ENCODE results near the gene AGER.
"Not testable (repeated sequence)": the region's sequence is repeated elsewhere in the genome, so short reads cannot be mapped to it uniquely, and the experiment has no call there.

The AGER gene

DNA sequence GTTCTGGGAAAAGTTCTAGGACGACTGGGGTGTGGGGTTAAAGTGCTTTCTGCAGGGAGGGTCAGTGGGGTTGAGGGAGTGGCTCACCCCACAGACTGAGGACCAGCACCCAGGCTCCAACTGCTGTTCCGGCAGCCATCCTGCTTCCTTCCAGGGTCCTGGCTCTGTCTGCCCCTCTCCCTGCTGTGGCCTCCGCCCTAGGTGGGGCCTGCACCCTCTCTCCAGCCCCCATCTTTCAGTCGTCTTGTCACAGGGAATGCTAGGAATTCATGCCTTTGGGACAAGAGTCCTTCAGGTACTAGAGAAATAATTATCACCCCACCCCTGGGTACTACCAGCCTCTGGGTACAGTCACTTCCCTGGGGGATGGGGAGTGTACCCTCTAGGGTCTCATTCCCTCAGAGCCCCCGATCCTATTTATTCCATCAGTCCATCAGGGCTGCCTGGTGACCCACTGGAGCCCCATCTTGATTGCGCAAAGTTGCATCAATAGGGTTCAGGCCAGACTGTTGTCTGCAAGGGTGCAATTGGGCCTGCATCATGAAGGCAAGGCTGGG lies at the start of gene AGER:
AGER (minus strand) TSS at position 170 of the 557 bp plus-strand sequence; CDS start at position 139, 31 bp downstream.
- no peak for DNase-seq (ENCODE audit: low read depth)

DNA sequence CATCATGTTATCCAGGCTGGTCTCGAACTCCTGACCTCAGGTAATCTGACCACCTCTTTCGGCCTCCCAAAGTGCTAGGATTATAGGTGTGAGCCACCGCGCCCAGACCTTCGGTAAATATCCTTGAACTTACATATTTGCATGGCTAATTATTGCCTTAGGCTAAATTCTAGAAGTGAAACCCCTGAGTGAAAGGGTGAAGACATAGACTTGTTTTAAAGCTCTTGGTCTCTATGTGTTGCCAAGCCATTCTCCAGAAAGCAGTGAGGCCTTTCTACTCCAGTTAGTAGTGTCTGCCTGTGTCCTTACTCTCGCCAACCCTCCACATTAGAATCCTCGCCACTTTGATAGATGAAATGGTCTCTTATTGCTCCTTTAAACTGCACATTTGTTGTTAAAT lies 42.4 kb upstream of the AGER start:
- no peak for DNase-seq (ENCODE audit: low read depth)

DNA sequence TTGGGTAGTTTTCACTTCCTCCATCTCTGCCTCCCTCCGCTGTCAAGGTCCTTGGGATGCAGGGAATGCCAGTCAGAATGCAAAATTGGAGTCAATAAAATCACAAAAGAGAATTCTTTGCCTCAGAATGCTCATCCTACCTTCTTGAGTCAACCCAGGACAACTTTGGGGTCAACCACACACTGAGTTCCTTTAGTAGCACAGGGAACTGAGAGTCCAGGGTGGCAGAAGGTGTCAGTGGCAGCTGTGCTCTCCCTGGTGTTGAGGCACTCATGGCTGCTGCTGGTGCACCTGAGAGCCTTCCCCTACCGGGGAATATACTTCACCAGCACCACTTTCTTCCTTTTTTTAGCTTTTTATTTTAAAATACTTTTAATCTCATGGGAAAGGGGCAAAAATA lies 40.6 kb upstream of the AGER start:
- no peak for DNase-seq (ENCODE audit: low read depth)

DNA sequence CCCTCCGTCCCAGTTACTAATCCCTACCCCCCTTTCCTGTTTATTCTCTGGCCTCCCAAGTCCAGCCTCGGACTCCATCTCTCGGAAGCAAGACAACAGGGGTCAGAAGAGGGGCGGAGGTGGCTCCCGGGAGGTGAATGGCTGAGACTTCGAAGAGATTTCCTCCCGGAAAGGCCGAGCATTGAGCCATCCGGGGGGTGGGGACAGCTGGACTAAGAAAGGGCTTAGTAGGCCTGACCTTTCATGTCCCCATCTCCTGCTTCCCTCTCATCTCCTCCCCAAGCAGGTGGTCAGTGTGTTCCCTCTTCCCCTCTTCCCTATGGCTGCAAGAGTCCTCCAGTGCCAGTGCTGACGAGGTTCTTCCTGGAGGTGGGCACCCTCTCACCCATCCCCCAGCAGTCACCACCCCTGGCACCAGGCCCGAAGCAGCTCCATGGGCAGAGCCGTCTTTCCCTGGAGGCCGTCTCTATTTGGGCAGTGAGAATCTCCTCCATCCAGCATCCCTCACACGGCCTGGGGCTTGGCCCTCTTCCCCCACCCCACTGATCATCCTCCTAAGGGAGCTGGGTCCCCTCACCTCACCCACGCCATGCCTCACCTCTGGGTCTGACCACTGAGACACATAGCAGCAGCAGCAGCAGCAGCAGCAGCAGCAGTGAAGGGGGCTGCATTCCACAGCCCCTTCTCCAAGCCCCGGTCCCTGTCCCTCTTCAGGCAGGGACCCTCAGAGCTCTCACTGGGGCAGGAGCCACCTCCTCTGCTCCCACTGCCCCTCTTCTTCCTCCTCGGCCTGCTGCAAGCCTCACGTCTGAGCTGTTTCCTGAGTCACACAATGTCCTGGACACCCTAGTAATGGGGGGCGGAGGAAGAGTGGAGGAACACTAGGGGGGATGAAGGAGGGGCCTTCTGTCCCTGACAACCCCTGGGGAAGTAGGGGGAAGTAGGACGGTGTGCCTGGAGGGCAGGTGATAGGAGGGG lies 39.5 kb upstream of the AGER start, which contains the start of gene NOTCH4:
NOTCH4 (minus strand) TSS at position 810 of the 978 bp plus-strand sequence; CDS start at position 671, 139 bp downstream.
- no peak for DNase-seq (ENCODE audit: low read depth)

DNA sequence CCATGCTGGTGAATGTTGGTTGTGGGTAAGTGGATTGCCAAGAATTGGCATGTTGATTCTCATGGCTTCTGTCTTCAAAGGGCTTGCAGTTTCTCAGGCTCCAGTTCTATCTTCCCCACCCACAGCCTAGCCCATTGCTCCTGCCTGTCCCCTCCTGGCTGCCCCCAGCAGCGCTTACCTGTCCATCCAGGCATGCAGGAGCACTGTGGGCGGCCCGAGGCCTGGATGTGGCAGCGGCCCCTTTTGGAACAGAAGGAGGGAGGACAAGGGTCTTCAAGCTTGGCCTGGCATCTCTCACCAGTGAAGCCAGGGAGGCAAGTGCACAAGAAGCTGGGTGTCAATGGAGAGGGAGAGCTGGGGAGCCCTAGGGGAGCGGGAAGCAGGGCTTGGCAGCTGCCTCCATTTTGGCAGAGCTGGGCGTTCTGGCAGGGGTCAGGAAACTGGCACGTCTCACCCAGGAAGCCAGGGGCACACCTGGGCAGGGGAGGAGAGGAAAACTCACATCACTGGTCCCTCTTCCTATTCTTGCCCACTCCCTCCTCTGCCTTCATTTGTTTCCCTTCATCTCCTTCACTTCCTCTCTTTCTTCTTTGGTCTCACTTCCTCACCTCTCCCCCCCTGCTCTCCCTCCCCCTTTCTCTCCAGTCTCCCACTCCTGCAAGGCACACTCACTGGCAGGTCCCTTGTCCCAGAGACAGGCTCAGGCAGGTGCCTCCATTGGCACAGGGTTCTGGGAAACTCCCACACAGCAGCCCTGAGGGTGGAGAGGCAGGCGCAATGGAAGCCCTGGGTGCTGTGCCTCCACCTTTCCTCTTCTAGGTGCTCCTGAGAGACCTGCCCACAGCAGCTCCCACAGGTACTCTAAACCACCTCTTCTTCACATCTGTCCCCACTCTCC lies 38.5 kb upstream of the AGER start:
- no peak for DNase-seq (ENCODE audit: low read depth)

DNA sequence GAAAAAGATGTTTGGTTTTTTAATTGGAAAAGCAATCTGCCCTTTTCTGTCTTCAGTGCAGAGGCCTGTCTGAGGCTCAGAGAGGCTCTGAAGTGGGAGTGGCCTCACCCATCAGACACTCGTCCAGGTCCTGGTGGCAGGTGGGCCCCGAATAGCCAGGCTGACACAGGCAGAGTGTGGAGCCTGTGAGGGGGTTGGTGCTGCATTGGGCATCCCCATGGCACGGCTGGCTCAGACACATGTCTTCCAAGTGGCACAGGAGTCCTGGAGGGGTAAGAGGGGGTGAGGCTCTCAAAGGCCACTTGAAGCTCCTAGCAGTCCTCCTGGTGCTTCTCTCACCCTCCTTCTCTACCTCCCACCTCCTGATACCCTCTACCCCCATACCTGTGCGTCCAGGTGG lies 36.0 kb upstream of the AGER start:
- no peak for DNase-seq (ENCODE audit: low read depth)

DNA sequence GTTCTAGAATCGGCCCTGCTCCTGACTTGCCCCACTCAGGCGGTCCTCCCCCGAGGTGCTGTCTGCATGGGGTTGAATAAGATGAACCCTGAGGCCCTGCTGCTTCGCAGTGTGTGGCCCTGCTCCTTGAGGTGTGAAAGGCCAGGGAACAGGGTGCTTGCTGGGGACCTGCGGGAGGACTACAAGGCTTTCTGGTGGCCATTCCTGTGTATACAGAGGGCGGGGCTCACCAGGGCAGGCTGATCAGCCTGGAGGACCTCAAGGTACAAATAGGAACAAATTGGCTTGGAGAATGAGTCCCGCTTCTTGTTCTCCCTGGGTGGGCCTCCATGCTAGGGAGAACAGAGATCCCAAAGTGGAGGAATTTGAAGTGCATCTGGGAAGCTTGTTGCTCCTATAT lies 34.1 kb upstream of the AGER start:
- no peak for DNase-seq (ENCODE audit: low read depth)

DNA sequence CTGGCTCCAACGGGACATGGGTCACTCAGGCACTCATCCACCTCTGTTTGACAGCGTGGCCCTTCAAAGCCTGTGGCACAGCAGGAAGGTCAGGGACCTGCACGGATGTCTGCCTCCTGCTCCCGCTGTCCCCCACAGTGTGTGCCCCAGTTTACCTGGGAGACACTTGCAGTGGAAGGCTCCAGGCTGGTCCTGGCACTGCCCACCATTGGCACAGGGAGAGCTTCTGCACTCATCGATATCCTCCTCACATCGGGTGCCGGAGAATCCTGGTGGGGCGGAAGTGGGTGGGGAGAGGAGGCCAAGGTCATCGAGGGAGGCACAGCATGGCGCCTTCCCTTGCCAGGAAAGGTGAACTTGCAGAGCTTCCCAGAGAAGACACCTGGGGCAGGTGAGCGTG lies 32.9 kb upstream of the AGER start:
- DNase-seq (ENCODE audit: low read depth): no peak

DNA sequence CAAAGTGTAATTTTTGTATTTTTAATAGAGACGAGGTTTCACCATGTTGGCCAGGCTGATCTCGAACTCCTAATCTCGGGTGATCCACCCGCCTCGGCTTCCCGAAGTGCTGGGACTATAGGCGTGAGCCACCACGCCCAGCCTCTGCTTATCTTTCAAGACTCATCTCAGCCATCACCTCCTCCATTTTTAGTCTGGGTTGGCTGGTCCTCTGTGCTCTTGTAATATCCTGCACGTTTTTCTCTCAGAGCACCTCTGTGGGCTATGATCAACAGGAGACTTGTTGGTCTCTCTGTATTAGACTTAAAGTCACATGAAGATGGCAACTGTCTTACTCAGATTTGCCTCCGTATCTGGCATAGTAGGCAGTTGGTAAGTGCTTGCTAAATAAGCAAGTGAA lies 32.2 kb upstream of the AGER start:
- no peak for DNase-seq (ENCODE audit: low read depth)

DNA sequence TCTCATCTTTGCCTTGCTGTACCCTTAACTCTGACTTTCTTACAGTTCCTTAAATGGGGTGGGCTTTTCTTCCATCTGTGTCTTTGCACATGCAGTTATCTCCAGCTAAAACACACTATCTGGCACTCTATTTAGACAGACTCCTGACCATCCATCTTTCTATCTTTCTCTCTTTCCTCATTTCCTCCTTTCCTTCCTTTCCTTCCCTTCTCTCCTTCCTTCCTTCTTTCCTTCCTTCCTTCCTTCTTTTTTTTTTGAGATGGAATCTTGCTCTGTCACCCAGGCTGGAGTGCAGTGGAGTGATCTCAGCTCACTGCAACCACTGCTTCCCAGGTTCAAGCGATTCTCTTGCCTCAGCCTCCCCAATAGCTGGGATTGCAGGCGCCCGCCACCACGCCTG lies 31.6 kb upstream of the AGER start:
- DNase-seq (ENCODE audit: low read depth): no peak

DNA sequence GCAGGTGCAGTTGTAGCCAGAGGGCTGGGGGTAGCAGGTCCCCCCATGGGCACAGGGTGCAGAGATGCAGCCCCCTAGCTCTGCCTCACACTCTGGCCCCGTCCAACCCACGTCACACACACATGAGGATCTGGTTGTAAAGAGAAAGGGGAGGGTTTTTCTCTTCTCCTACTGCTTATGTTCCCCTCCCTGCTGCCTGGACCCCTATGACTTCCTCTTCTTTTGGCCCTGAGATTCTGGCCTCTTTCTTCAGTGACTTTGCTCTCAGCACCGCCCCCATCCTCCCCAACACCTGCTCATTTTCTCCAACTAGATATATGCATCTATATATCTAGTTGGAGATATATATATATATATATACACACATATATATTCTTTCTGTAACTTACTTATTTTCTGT lies 30.1 kb upstream of the AGER start:
- DNase-seq (ENCODE audit: low read depth): no peak

DNA sequence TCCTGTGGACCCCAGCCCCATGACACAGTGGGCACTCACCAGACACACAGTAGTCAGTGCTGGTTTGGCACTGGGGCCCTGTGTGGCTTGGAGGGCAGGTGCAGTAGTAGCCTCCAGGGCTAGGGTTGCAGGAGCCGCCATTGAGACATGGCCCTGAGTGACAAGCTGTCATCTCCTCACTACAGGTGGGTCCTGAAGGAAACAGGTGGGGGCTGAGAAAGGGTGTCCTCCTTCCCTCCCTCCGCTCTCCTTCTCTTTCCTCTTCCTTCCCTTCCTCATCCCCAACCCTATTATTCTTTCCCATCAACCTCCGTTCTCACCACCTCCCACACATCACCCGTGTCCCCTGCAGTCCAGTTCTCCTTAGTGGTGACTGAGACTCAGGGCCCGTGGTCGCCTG lies 29.6 kb upstream of the AGER start:
- no peak for DNase-seq (ENCODE audit: low read depth)

DNA sequence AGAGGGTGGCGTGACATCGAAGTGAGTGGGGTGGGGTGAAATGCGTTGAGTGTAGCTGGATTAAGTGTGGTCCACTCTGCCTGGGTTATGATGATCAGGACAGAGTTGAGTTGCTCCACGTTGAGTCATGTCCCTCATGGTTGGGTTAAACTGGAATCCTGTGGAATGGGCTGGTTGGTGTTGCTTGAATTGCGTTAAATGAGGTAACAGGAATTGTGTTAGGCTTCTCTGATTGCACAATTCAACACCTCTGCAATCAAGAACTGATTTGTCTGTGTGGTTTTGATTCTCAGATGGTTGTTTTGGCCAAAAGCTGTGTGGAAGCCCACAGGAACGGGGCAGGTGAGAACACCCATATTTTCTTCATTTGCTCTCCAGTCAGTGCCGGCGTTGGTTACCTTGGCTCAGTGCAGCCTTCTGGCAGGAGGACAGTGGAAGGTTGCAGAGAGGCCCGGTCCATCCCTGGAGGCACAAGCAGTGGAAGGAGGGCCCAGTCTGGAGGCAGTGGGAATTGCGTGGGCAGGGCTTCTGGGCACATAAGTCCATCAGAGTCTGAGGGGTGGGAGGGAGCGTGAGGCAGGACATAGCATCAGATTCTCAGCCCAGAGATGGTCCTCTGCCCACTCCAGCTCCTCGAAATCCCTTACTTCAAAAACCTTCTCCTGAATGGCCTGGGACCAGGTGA lies 28.2 kb upstream of the AGER start:
- DNase-seq (ENCODE audit: low read depth): no peak

DNA sequence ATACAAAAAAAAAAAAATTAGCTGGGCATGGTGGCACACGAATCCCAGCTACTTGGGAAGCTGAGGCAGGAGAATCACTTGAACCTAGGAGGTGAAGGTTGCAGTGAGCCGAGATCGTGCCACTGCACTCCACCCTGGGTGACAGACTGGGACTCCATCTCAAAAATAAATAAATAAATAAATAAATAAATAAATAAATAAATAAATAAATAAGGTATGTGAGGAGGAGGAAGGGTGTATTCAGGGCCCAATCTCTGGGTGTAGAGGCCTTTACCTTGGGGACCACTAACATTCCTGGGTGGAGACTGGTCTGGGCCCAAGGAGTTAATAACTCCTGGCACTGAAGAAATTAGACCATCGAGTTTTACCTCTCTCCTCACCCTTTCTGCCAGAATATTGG lies 27.4 kb upstream of the AGER start:
- not testable (repeated sequence) for DNase-seq (ENCODE audit: low read depth)

DNA sequence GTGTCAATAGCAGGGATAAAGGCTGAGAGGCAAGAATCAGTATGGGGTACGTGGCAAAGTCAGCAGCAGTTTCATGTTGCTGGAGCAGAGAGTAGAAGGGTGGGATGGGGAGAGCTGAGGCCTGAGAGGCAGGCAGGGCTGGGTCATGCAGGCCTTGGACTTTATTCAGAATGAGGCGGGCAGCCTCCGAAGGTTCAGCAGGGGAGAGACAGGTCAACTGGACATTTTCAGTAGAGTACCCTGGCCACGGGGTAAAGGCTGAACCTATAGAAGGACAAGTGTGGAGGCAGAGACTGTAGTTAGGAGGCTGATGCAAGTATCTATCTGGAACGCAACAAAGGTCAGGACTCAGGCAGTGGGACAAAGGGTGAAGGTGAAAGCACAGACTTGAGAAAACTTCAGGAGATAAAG lies 26.1 kb upstream of the AGER start:
- DNase-seq (ENCODE audit: low read depth): no peak

DNA sequence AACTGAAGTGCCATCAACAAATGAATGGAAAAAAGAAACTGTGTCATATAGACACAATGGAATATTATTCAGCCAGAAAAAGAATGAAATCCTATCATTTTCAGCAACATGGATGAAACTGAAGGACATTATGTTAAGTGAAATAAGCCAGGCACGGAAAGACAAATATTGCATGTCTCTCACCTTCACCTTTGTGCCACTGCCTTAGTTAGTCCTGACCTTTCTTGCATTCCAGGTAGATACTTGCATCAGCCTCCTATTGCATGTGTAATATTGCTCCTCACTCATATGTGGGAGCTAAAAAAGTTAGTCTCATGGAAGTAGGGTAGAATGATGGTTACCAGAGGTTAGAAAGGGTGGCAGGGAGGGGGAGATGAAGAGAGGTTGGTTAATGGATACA lies 24.9 kb upstream of the AGER start:
- no peak for DNase-seq (ENCODE audit: low read depth)

DNA sequence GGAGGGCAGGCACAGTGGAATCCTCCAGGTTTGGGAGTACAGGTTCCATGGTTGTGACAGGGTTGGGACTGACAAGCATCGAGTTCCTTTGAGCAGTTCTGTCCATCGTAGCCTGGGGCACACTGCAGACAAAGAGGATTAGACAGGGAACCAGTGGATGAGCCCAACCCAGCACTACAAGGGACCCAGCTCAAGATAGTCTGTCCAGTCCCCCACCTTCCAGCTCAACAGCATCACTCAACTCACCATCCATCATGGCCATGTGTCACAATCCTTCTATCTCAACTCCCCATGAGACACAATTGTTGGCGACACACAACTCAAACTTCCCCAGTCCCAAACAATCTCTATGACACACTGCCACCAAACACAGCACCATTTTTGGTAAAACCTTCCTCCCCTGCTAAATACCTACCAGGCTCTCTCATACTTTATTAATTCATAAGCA lies 20.2 kb upstream of the AGER start:
- DNase-seq (ENCODE audit: low read depth): no peak

DNA sequence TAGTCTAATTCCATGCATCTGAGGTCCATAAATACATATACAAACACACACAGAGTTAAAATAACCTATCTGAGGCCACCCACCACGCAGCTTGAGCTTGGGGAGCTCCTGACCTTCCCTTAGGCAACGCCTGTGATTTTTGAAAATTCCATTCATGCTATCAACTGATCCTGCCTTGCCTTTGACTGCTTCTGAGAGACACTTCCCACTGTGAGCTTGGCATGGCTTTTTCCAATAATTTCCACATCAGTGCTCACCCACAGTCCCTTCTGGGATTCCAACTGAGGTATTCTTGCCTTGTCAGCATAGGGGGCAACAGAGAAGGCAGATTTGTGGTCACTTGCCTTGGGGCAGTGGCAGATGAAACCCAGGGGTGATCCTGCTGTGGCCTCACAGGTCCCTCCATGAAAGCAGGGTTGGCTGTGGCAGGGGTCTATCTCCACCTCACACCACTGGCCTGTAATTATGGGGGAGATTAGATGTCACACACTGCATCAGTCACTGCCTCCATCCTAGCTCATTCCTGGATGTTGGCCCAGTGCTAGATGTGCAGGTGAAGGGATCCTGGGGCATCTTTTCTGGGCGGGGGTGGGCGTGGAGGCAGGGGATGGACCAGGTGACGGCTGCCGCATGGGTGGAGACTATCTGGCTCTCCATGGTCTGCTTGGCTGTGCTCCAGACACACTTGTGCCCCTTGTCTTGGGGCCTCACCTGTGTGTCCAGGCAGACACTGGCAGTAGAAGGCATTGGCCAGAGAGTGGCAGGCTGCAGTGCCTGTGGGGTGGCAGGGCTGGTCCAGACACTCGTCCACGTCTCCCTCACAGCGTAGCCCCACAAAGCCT lies 19.6 kb upstream of the AGER start:
- no peak for DNase-seq (ENCODE audit: low read depth)

DNA sequence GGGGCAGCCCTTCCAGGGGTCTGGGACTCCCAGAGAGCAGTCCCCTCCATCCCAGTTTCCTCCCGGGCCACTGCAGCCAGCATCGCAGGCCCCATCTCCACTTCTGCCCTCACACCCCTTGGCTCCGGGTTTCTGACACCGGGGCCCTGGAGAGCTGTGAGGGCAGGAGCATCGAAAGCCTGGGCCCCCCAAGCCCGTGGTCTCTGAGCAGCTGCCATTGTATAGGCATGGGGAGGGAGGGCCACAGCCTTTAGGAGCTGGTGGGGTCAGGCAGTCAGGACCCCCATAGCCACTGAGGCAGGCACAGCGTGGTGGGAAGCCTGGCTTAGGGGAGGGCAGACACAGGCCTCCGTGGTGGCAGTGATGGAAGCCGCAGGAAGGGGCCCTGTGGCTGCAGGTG lies 18.1 kb upstream of the AGER start:
- DNase-seq (ENCODE audit: low read depth): no peak

DNA sequence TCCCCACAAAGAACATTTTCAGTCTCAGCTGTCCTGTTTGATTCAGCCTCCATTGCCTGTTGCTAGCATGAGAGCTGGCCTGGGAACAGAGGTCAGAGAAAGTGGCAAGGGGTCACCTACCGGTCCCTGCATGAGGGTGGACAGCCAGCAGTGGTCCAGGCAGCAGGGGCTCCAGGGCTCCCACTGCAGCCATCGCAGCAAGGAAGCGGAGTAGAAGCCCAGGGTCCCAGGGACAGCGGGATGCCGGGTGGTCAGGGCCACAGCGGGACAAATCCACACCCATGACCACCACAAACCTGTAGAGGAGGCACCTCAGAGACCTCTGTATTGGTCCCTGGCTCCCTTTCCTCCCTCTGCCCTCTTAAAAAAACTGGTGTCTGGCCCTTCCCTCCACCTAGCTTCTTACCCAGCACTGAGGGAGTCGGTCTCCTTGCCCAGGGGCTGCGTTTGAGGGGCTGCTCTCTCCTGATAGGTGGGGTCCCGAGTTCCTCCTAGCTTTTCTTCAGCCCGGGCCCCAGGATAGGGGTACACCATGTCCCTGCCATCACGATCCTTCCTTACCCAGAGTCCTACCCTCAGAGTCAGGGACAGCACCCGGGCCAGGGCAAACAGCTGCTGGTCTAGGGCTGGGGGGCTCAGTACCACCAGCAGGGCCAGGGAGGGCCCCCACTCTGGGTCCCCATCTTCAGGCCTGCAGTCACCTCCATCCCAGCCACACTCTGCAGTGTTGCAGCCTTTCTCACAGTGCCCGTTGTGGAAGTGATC lies 16.8 kb upstream of the AGER start:
- DNase-seq (ENCODE audit: low read depth): no peak

Data from activated T-helper 1 cell treated with Interleukin-2 at 50 U/mL for 16 hours (primary cell).